Measurements from ENCODE around the gene DPYSL3. TPM values are rescaled to one million over a fixed set of nuclear protein-coding genes. Genes with fewer than 3 reads are reported as not detected.

The DPYSL3 gene
- total RNA-seq, 1 experiment from 2014 or later: 8.9 TPM

DNA sequence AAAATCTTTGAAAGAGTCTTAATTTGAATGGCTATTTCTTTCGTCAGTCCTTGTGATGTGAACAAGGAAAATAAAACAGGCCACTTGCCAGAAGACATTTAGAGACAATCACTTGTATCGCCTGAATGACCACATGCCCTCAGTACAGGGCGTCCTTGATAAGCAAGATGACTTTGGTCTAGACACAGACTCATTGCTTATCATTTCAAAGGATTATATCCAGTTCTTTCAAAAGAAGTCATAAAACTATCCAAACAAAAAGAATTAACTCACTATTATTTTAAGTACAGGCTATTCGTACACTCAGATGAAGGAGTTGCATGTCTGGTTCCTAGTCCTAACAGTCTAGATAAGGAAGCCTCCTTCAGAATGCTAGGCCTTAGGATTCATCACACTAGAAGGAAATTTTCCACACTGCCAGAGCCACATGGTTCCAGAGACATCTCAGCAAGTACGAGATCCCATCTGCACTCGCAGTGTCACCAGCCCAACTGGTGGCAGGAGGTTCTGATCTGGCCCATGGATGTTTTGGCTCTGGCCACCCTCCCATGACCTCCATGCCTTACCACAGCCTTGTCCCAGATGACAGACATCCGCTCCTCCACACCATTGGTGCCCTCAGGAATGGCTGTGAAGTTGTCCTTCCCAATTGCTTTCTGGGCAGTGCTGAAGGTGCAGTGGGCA is 109.6 kb downstream of the DPYSL3 start:
- POLR2A ChIA-PET: no interaction called here
- Mint-ChIP-seq H3K36me3 (ENCODE audit: insufficient read depth, unreplicated experiment) (no peaks in the 10 kb centered on the region), H3K4me1 (ENCODE audit: insufficient read depth, unreplicated experiment) (peaks cover 20% of the 10 kb centered on the region), H3K9me3 (ENCODE audit: unreplicated experiment) (no peaks in the 10 kb centered on the region), H3K27ac (ENCODE audit: low read depth, unreplicated experiment) (no peak overlapping the region), H3K4me3 (ENCODE audit: unreplicated experiment) (no peak overlapping the region), H3K27me3 (ENCODE audit: insufficient read depth, unreplicated experiment) (no peaks in the 10 kb centered on the region)
- TF ChIP-seq, protein P1, sequence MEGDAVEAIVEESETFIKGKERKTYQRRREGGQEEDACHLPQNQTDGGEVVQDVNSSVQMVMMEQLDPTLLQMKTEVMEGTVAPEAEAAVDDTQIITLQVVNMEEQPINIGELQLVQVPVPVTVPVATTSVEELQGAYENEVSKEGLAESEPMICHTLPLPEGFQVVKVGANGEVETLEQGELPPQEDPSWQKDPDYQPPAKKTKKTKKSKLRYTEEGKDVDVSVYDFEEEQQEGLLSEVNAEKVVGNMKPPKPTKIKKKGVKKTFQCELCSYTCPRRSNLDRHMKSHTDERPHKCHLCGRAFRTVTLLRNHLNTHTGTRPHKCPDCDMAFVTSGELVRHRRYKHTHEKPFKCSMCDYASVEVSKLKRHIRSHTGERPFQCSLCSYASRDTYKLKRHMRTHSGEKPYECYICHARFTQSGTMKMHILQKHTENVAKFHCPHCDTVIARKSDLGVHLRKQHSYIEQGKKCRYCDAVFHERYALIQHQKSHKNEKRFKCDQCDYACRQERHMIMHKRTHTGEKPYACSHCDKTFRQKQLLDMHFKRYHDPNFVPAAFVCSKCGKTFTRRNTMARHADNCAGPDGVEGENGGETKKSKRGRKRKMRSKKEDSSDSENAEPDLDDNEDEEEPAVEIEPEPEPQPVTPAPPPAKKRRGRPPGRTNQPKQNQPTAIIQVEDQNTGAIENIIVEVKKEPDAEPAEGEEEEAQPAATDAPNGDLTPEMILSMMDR (IDR thresholded peaks at IDR 0.05; ENCODE audit: unreplicated experiment): no peak
- BruUV-seq (replicated peaks): no TSS peak
- intact Hi-C loops (cut with micrococcal nuclease): no loop called here
- CTCF ChIA-PET: interaction anchor here (0.8 to 1.3 kb wide), 8 partner anchors 8 to 179 kb away, joined by 3 to 10 read pairs (median 4); no protein-coding TSS in a partner anchor
- no peak for DNase-seq (ENCODE audit: unreplicated experiment)

GRCh38 chr5:147398860-147399259 is 111.0 kb downstream of the DPYSL3 start:
- ChIA-PET POLR2A (interaction anchor here (0.7 kb wide), 1 partner anchor 166 kb away, joined by 3 read pairs; no protein-coding TSS in a partner anchor), CTCF (interaction anchor here (0.6 to 4.2 kb wide), 5 partner anchors 29 to 166 kb away, joined by 3 to 20 read pairs (median 3); no protein-coding TSS in a partner anchor)
- H3K27ac Mint-ChIP-seq (ENCODE audit: low read depth, unreplicated experiment): no peak overlapping the region
- no peaks in the 10 kb centered on the region for H3K9me3 Mint-ChIP-seq (ENCODE audit: unreplicated experiment)
- H3K4me3 Mint-ChIP-seq (ENCODE audit: unreplicated experiment): no peak overlapping the region
- TF ChIP-seq, protein P1 (IDR thresholded peaks at IDR 0.05; ENCODE audit: unreplicated experiment): no peak
- no peak for DNase-seq (ENCODE audit: unreplicated experiment)
- intact Hi-C loops (cut with micrococcal nuclease): no loop called here
- H3K4me1 Mint-ChIP-seq (ENCODE audit: insufficient read depth, unreplicated experiment): peaks cover 10% of the 10 kb centered on the region
- no TSS peak for BruUV-seq (replicated peaks)
- no peaks in the 10 kb centered on the region for H3K27me3 Mint-ChIP-seq (ENCODE audit: insufficient read depth, unreplicated experiment)
- no peaks in the 10 kb centered on the region for H3K36me3 Mint-ChIP-seq (ENCODE audit: insufficient read depth, unreplicated experiment)

- TF ChIP-seq, protein P1 (IDR thresholded peaks at IDR 0.05; ENCODE audit: unreplicated experiment): no peak
- DNase-seq (ENCODE audit: unreplicated experiment): no peak
- Mint-ChIP-seq H3K36me3 (ENCODE audit: insufficient read depth, unreplicated experiment) (no peaks in the 10 kb centered on the region), H3K4me3 (ENCODE audit: unreplicated experiment) (no peak overlapping the region), H3K9me3 (ENCODE audit: unreplicated experiment) (no peaks in the 10 kb centered on the region), H3K4me1 (ENCODE audit: insufficient read depth, unreplicated experiment) (no peaks in the 10 kb centered on the region), H3K27ac (ENCODE audit: low read depth, unreplicated experiment) (no peak overlapping the region), H3K27me3 (ENCODE audit: insufficient read depth, unreplicated experiment) (no peaks in the 10 kb centered on the region)
- ChIA-PET POLR2A (no interaction called here), CTCF (interaction anchor here (0.6 to 4.2 kb wide), 6 partner anchors 28 to 864 kb away, joined by 3 to 20 read pairs (median 8); no protein-coding TSS in a partner anchor)
- intact Hi-C loops (cut with micrococcal nuclease): no loop called here
- BruUV-seq (replicated peaks): no TSS peak
Observed at GRCh38 chr5:147397616-147398015, 112.3 kb downstream of the DPYSL3 start.

- Mint-ChIP-seq H3K4me1 (ENCODE audit: insufficient read depth, unreplicated experiment) (no peaks in the 10 kb centered on the region), H3K36me3 (ENCODE audit: insufficient read depth, unreplicated experiment) (no peaks in the 10 kb centered on the region), H3K27me3 (ENCODE audit: insufficient read depth, unreplicated experiment) (no peaks in the 10 kb centered on the region), H3K4me3 (ENCODE audit: unreplicated experiment) (no peak overlapping the region), H3K9me3 (ENCODE audit: unreplicated experiment) (no peaks in the 10 kb centered on the region), H3K27ac (ENCODE audit: low read depth, unreplicated experiment) (no peak overlapping the region)
- ChIA-PET CTCF (interaction anchor here (0.6 to 8.3 kb wide), 7 partner anchors 9 to 868 kb away, joined by 3 to 78 read pairs (median 3); partner anchors contain the start of gene DPYSL3), POLR2A (no interaction called here)
- intact Hi-C loops (cut with micrococcal nuclease): no loop called here
- no peak for DNase-seq (ENCODE audit: unreplicated experiment)
- no TSS peak for BruUV-seq (replicated peaks)
- TF ChIP-seq, protein P1 (IDR thresholded peaks at IDR 0.05; ENCODE audit: unreplicated experiment): no peak
Observed at GRCh38 chr5:147396070-147396823, 113.6 kb downstream of the DPYSL3 start.
